ENCODE results near the gene CPA4. TPM values are rescaled to one million over a fixed set of nuclear protein-coding genes. Genes with fewer than 3 reads are reported as not detected.

Gene CPA4, protein sequence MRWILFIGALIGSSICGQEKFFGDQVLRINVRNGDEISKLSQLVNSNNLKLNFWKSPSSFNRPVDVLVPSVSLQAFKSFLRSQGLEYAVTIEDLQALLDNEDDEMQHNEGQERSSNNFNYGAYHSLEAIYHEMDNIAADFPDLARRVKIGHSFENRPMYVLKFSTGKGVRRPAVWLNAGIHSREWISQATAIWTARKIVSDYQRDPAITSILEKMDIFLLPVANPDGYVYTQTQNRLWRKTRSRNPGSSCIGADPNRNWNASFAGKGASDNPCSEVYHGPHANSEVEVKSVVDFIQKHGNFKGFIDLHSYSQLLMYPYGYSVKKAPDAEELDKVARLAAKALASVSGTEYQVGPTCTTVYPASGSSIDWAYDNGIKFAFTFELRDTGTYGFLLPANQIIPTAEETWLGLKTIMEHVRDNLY
- total RNA-seq = 3.6 TPM

DNA sequence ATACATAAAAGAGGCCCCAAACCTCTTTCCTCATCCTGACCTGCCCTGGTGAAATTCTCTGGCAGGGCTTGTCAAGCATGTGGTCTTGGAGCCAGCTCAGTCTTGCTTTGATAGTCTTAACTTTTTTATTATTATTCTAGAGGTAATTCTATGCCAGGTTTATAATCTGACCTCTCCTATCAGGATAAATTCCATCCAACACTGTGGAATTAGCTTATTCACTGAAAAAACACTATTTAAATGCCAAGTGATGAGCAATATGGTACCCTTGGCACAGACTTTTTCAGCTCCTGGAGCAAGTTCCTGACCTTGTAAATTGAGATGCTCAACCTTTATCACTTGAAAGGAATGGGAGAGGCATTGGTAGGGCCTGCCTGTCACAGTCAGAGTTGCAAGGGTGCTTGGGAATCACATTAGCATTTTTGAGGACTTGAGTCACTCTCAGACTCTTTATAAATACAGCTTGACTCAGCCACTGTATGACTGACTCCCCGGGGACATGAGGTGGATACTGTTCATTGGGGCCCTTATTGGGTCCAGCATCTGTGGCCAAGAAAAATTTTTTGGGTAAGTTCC lies at the start of gene CPA4:
TSS of gene CPA4 (plus strand) at position 480 of the 576 bp plus-strand sequence. CDS start at position 500, 20 bp downstream.

DNA sequence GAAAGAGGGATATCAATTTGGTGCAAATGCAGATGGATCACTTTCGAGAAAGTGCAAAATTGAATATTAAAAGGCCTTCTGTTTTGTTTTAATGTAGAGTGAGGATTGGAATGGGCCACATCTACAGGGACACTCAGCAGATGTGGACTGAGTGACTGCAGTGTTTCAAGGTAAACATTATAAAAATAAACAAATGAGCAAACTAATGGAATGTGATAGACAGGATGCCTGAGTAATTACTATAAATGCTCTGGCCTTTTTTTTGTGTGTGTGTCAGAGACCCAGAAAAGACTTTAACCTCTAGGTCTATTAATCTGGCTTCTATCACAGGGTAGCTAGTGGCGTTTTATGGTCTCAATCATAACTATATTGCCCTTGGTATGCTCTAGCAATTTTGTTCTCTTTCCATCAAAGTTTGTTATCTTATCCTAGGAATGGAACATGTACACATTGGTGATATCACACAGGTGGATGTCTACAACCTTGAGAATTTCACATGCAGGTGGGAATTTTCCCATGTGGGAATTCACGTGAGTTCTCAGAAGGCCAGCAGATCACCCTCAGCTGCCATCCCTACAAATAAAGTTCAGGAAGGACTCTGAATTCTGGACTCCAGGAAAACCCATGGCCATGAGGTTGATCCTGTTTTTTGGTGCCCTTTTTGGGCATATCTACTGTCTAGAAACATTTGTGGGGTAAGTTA lies 26.6 kb upstream of the CPA4 start, which contains the start of gene CPA2:
TSS of gene CPA2 (plus strand) at position 606 of the 703 bp plus-strand sequence. CDS start at position 625, 19 bp downstream.

DNA sequence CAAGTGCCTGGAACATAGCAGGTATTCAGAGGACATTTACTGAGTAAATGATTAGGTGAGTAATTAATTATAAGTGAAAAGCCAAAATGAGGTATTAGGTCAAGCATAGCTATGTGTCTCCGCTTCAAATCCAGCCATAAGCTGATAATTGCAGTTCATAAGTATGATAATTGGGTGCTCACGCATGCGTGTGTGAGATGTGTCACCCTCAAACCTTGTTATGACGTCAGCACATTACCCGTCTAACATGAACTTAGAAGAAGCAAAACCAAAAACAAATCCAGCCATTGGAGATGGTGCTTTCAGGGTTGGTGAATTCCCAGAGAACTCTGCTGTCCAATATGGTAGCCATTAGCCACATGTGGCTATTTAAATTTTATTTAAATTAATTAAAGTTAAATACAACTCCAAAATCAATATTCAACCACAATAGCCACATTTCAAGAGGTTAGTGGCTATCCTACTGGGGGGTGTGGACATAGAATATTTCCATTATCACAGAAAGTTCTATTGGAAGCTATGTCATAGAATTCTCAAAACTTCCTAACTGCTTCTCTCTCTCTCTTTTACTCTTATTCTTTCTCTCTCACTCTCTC lies 51.4 kb downstream of the CPA4 start, which contains the start of gene CPA5:
TSS of gene CPA5 (plus strand) at position 546 of the 596 bp plus-strand sequence. CDS start 1,670 bp downstream, outside the sequence.

Other genes with a start within 250 kb of the CPA4 start
- gene ZC3HC1, start 241.8 kb upstream of the CPA4 start, total RNA-seq = 19.2 TPM
- gene KLHDC10, start 222.6 kb upstream of the CPA4 start, total RNA-seq = 50.6 TPM
- gene TMEM209, start 87.8 kb upstream of the CPA4 start, total RNA-seq = 22.0 TPM
- not detected for gene SSMEM1, start 85.3 kb upstream of the CPA4 start, total RNA-seq
- gene CPA2, start 26.3 kb upstream of the CPA4 start, total RNA-seq = not detected
- gene CPA5, start 51.7 kb downstream of the CPA4 start, total RNA-seq = 0.55 TPM
- gene CPA1, start 87.3 kb downstream of the CPA4 start, total RNA-seq = 0.66 TPM
- 28.8 TPM for gene CEP41, start 147.9 kb downstream of the CPA4 start, total RNA-seq
- 337 TPM for gene MEST, start 198.9 kb downstream of the CPA4 start, total RNA-seq